ENCODE results near the gene GTPBP4. TPM values are rescaled to one million over a fixed set of nuclear protein-coding genes. Genes with fewer than 3 reads are reported as not detected.
A peak's percentile ranks its signal among the peaks of the same experiment; 100 is the strongest.
"Not testable (repeated sequence)": the region's sequence is repeated elsewhere in the genome, so short reads cannot be mapped to it uniquely, and the experiment has no call there.

The GTPBP4 gene
- total RNA-seq, 1 experiment from 2014 or later, result 111 TPM

GRCh38 chr10:1038769-1039168 lies 50.5 kb downstream of the GTPBP4 start:
- intact Hi-C loops (cut with micrococcal nuclease); H3K9me3 ChIP-seq (ENCODE audit: control insufficient read depth in 1 of 2, insufficient read depth in 1 of 2, low read depth in 1 of 2, low read length in 2 of 2); BruUV-seq (replicated peaks); H3K79me2 ChIP-seq (ENCODE audit: insufficient read depth, low read length); H3K4me1 ChIP-seq (ENCODE audit: control insufficient read depth in 1 of 2, insufficient read depth in 2 of 2, low read length in 2 of 2); CTCF ChIA-PET; H3K4me3 ChIP-seq (replicated peaks in 1 of 2; ENCODE audit: low read depth in 1 of 2, low read length in 2 of 2); H3K9ac ChIP-seq (ENCODE audit: low read length); H2AFZ ChIP-seq (ENCODE audit: low read depth, low read length, poor library complexity, severe bottlenecking); H4K20me1 ChIP-seq (ENCODE audit: insufficient read depth); RAD21 ChIA-PET (ENCODE audit: low non-redundant PET in 1 of 2, low total read pairs in 2 of 2, uncharacterized antibody in 2 of 2, unreplicated experiment in 2 of 2); H3K27me3 ChIP-seq (ENCODE audit: insufficient read depth, low read length); H3K27ac ChIP-seq (ENCODE audit: low read depth, low read length); ATAC-seq; POLR2A ChIA-PET; H3K4me2 ChIP-seq (ENCODE audit: low read length); DNase-seq (ENCODE audit: low read depth, low spot score); H3K9me2 ChIP-seq (ENCODE audit: insufficient read depth): not testable (repeated sequence)
- peaks cover 18 to 26% of the 10 kb centered on the region in 2 experiments for H3K36me3 ChIP-seq (ENCODE audit: control insufficient read depth in 1 of 2, insufficient read depth in 2 of 2, low read length in 2 of 2)

GRCh38 chr10:1040133-1040532 lies 51.9 kb downstream of the GTPBP4 start:
- BruUV-seq (replicated peaks), result TSS peak; percentile 6
- H3K27ac ChIP-seq (ENCODE audit: low read depth, low read length), result no peak overlapping the region
- H3K4me2 ChIP-seq (ENCODE audit: low read length), result no peak overlapping the region
- ChIA-PET RAD21 (ENCODE audit: low non-redundant PET in 1 of 2, low total read pairs in 2 of 2, uncharacterized antibody in 2 of 2, unreplicated experiment in 2 of 2) (no interaction called here), POLR2A (no interaction called here), CTCF (no interaction called here)
- ATAC-seq (no peak), DNase-seq (ENCODE audit: low read depth, low spot score) (no peak)
- H2AFZ ChIP-seq (ENCODE audit: low read depth, low read length, poor library complexity, severe bottlenecking), result no peak overlapping the region
- H3K27me3 ChIP-seq (ENCODE audit: insufficient read depth, low read length), result no peaks in the 10 kb centered on the region
- H4K20me1 ChIP-seq (ENCODE audit: insufficient read depth), result no peaks in the 10 kb centered on the region
- H3K9ac ChIP-seq (ENCODE audit: low read length), result no peak overlapping the region
- intact Hi-C loops (cut with micrococcal nuclease), result no loop called here
- peaks cover 14% of the 10 kb centered on the region for H3K79me2 ChIP-seq (ENCODE audit: insufficient read depth, low read length)
- H3K4me1 ChIP-seq (ENCODE audit: control insufficient read depth in 1 of 2, insufficient read depth in 2 of 2, low read length in 2 of 2), result 0 out of 4 replicates have a peak, but pooled peaks cover 0 to 3% of the 10 kb centered on the region in 2 experiments
- TF ChIP-seq CBX3 (IDR thresholded peaks at IDR 0.05; ENCODE audit: low read depth), result no peak
- TF ChIP-seq ZFX (IDR thresholded peaks at IDR 0.05), result no peak
- no peak for TF ChIP-seq SIN3A (IDR thresholded peaks at IDR 0.05; ENCODE audit: low read depth)
- no peak for TF ChIP-seq CTCF (IDR thresholded peaks at IDR 0.05 in 2 of 3, conservative IDR thresholded peaks at IDR 0.05 in 1 of 3; ENCODE audit: borderline replicate concordance in 1 of 3, insufficient read depth in 1 of 3, low read depth in 2 of 3, low read length in 2 of 3)
- no peak for TF ChIP-seq POLR2A (IDR thresholded peaks at IDR 0.05; ENCODE audit: borderline replicate concordance, extremely low read depth, insufficient read depth, insufficient read length)
- TF ChIP-seq, protein P1, sequence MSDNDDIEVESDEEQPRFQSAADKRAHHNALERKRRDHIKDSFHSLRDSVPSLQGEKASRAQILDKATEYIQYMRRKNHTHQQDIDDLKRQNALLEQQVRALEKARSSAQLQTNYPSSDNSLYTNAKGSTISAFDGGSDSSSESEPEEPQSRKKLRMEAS (IDR thresholded peaks at IDR 0.05), result no peak
- TF ChIP-seq EZH2phosphoT487 (IDR thresholded peaks at IDR 0.05; ENCODE audit: borderline replicate concordance), result no peak
- no peak for TF ChIP-seq TCF7L2 (IDR thresholded peaks at IDR 0.05; ENCODE audit: borderline replicate concordance, extremely low read depth, insufficient read depth, insufficient read length)
- no peak for TF ChIP-seq FOSL1 (IDR thresholded peaks at IDR 0.05; ENCODE audit: low read depth)
- no peak for TF ChIP-seq SP1 (IDR thresholded peaks at IDR 0.05; ENCODE audit: low read depth)
- no peak for TF ChIP-seq RAD21 (IDR thresholded peaks at IDR 0.05; ENCODE audit: low read depth)
- H3K4me3 ChIP-seq (replicated peaks in 1 of 2; ENCODE audit: low read depth in 1 of 2, low read length in 2 of 2), result no peak overlapping the region
- H3K36me3 ChIP-seq (ENCODE audit: control insufficient read depth in 1 of 2, insufficient read depth in 2 of 2, low read length in 2 of 2), result peaks cover 18 to 26% of the 10 kb centered on the region in 2 experiments
- H3K9me3 ChIP-seq (ENCODE audit: control insufficient read depth in 1 of 2, insufficient read depth in 1 of 2, low read depth in 1 of 2, low read length in 2 of 2), result no peaks in the 10 kb centered on the region
- H3K9me2 ChIP-seq (ENCODE audit: insufficient read depth), result no peaks in the 10 kb centered on the region
